Measurements from ENCODE around the gene FMNL1.

FMNL1 gene

DNA sequence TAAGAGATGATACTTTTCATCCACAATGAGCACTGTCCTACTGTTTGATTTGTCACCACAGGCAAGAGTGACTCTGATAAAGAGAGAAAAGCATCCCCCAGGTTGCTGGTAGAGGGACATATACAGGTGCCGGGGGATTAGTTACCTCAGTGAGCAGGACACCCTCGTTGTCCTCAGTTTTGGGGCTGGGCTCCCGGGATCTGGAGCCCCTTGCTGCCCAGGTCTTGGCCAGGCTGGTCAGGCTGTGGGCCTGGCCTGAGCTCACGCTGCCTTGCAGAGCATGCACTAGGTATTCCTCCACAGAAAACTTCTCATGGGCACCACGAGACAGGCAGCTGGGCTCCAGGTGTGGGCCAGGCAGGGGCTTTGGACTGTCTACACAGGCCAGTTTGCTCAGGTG is 64.6 kb downstream of the FMNL1 start:
- H3K27ac Mint-ChIP-seq: no peak overlapping the region
- DNase-seq: no peak
- H3K4me3 Mint-ChIP-seq: no peak overlapping the region
- peaks cover 14% of the 10 kb centered on the region for H3K4me1 Mint-ChIP-seq
- peaks cover 53% of the 10 kb centered on the region for H3K36me3 Mint-ChIP-seq (ENCODE audit: low read depth)
- H3K27me3 Mint-ChIP-seq (ENCODE audit: low read depth, poor library complexity): no peaks in the 10 kb centered on the region
- no peaks in the 10 kb centered on the region for H3K9me3 Mint-ChIP-seq
- TF ChIP-seq, protein P1, sequence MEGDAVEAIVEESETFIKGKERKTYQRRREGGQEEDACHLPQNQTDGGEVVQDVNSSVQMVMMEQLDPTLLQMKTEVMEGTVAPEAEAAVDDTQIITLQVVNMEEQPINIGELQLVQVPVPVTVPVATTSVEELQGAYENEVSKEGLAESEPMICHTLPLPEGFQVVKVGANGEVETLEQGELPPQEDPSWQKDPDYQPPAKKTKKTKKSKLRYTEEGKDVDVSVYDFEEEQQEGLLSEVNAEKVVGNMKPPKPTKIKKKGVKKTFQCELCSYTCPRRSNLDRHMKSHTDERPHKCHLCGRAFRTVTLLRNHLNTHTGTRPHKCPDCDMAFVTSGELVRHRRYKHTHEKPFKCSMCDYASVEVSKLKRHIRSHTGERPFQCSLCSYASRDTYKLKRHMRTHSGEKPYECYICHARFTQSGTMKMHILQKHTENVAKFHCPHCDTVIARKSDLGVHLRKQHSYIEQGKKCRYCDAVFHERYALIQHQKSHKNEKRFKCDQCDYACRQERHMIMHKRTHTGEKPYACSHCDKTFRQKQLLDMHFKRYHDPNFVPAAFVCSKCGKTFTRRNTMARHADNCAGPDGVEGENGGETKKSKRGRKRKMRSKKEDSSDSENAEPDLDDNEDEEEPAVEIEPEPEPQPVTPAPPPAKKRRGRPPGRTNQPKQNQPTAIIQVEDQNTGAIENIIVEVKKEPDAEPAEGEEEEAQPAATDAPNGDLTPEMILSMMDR (IDR thresholded peaks at IDR 0.05): no peak

DNA sequence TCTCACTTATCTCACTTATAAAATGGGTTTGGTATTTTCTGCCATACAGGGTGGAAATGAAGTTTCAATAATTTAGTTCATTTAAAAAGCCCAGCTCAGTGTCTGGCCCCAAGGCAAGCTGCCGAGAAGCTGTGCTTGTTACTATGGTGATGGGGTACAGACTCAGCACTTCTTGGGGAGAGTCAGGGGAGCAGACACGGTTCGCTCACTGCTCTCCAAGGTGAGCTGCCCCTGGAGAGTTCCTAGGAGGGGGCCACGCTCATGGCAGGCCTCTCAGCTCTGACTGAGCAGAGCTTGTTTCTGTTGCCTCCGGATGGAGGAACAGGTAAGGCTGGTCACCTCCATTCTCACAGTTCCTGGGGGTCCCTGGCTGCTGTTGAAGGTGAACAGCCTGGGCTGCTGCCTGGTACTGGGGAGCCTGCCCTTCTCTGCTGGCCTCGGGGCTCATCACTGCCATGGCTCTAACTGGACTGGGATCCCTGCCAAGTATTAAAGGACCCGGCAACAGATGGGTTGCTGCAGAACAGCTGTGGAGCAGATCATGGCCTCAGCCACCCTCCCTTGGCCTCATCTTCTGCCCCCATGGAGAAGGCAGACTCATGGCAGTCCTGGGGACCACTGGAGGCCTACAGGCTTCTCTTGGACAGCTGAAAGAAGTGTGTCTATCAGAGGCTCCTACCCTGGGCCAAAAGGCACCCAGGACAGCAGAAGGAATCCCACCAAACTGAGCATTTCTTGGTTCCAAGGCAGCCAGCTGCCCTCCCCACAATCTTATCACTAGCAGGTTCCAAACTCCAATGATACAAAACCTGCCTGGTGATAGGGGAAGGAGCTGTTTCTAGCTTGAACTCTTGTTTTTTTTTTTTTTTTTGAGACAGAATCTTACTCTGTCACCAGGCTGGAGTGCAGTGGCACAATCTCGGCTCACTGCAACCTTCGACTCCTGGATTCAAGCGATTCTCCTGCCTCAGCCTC is 66.1 kb downstream of the FMNL1 start:
- no peaks in the 10 kb centered on the region for H3K27me3 Mint-ChIP-seq (ENCODE audit: low read depth, poor library complexity)
- no peak for DNase-seq
- H3K9me3 Mint-ChIP-seq: no peaks in the 10 kb centered on the region
- H3K27ac Mint-ChIP-seq: peak overlapping the region; percentile 69
- TF ChIP-seq, protein P1 (IDR thresholded peaks at IDR 0.05): no peak
- H3K4me1 Mint-ChIP-seq: peaks cover 21% of the 10 kb centered on the region
- H3K4me3 Mint-ChIP-seq: no peak overlapping the region
- H3K36me3 Mint-ChIP-seq (ENCODE audit: low read depth): peaks cover 41% of the 10 kb centered on the region

DNA sequence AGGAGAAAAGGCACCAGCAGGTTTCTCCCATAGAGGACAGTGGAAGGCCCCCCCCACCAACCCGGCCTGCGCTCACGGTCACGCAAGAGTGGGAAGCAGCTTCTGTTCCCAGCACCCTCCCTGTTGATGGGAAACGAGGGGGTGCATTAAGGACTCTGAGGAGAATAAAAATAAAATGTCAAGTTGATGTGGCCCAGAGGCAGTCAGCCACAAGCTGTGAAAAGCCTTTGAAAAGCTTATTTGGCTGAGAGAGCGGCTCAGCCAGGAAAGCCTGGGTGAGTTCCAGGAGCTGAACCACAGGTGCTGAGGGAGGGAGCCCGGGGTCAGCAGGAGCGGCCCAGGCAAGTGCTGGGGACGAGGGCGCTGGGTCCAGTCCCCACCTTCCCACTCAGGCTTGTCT is 67.1 kb downstream of the FMNL1 start:
- H3K4me1 Mint-ChIP-seq: peaks cover 27% of the 10 kb centered on the region
- no peaks in the 10 kb centered on the region for H3K9me3 Mint-ChIP-seq
- H3K36me3 Mint-ChIP-seq (ENCODE audit: low read depth): peaks cover 40% of the 10 kb centered on the region
- peak overlapping the region; percentile 64 for H3K27ac Mint-ChIP-seq
- TF ChIP-seq, protein P1 (IDR thresholded peaks at IDR 0.05): no peak
- no peak for DNase-seq
- no peaks in the 10 kb centered on the region for H3K27me3 Mint-ChIP-seq (ENCODE audit: low read depth, poor library complexity)
- no peak overlapping the region for H3K4me3 Mint-ChIP-seq

DNA sequence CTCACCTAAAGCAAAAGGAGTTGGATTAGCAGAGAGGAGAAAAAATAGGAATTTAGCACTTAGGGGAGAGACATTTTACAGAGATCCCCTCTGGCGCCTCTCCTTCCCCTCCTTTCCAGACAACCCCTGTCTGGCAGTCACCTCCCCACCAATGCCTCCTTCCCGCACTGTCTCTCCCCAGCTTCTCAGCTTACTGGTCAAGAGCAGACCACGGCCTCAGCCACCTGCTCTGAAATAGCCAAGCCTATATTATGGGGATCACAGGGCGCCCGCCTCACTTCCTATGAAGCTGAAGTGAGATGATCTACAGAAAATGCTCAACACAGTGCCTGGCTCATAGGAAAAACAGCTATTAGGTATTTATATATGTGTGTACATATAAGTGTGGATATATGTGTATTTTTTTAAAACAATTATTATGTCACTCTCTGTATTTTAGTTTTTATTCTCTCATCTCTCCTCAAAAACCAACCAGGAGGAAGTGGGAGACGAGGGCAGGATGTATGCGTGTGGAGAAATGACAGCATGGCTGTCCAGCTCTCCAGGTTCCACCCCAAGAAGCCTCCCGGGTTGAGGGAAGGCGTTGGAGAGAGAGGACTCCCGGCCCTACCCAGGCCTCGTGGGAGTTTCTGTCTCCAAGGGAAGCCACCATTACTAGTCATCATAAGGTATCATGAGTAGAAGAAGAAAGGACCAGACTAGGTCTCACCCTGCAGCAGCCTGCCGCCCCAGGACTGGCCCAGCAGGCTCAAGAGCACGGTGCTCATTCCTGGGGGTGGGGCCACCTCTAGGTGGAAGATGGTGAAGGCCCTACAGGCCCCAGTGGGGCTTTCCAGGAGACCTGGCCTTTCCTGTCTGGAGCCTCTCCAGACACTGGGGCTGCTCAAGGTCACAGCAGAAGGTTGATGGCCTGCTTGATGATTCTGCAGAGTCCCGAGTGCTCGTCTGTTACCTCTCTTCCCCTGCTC is 67.9 kb downstream of the FMNL1 start:
- H3K27ac Mint-ChIP-seq: no peak overlapping the region
- H3K4me1 Mint-ChIP-seq: peaks cover 34% of the 10 kb centered on the region

DNA sequence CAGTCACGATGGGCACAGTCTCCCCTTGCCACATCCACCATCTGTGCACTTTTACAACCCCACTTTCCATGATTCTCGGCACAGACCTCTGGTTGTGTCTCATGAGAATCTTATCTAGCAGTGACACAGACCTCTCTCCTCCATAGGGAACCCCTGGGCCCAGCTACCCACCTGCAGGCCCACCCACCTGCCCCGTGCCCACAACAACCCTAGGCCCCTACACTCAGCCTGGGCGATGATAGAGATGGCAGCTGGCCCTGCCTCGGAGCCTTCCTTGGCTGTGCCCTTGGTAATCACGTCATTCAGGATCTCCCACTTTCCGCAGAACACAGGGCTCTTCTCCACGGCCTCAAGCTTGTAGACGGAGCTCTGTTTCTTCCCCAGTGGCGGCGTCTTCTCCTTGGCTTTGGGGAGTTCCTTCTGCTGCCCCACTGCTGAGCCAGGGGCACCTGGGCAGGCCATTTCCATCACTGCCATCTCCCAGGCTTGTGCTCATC is 68.6 kb downstream of the FMNL1 start:
- Mint-ChIP-seq H3K27ac (peak overlapping the region; percentile 66), H3K4me1 (peaks cover 34% of the 10 kb centered on the region)

More for the DNA sequence above, 67.9 kb downstream of the FMNL1 start:
- TF ChIP-seq, protein P1 (IDR thresholded peaks at IDR 0.05): no peak
- no peak overlapping the region for H3K4me3 Mint-ChIP-seq
- H3K9me3 Mint-ChIP-seq: no peaks in the 10 kb centered on the region
- H3K27me3 Mint-ChIP-seq (ENCODE audit: low read depth, poor library complexity): no peaks in the 10 kb centered on the region
- no peak for DNase-seq
- peaks cover 33% of the 10 kb centered on the region for H3K36me3 Mint-ChIP-seq (ENCODE audit: low read depth)

More for the DNA sequence above, 68.6 kb downstream of the FMNL1 start:
- no peak for DNase-seq
- Mint-ChIP-seq H3K27me3 (ENCODE audit: low read depth, poor library complexity) (no peaks in the 10 kb centered on the region), H3K36me3 (ENCODE audit: low read depth) (peaks cover 27% of the 10 kb centered on the region), H3K4me3 (no peak overlapping the region), H3K9me3 (no peaks in the 10 kb centered on the region)
- TF ChIP-seq, protein P1 (IDR thresholded peaks at IDR 0.05): no peak
